Keratinocyte (primary cell): Measurements from ENCODE around the gene COL3A1. TPM values are rescaled to one million over a fixed set of nuclear protein-coding genes. Genes with fewer than 3 reads are reported as not detected.
A peak's percentile ranks its signal among the peaks of the same experiment; 100 is the strongest.

ENCODE experiments used
- DNase-seq: peaks from one replicate; pipeline ENCODE4 v3.0.0-alpha.2; 2011; ENCODE audit warnings: low read depth, missing footprints, low spot score
- FAIRE-seq: peaks from 2 replicates; lab custom pipeline; 2011; peaks lifted over from hg19 to GRCh38; lab: Jason Lieb, UNC
- H2AFZ ChIP-seq: 2 replicates; pipeline ENCODE4 v1.6.0; 2012; ENCODE audit warnings: low read length, control low read depth, inconsistent platforms; ENCODE audit not compliant: control insufficient read depth
- H3K27ac ChIP-seq: 2 replicates; pipeline ENCODE4 v1.5.1; 2011; ENCODE audit warnings: low read length; ENCODE audit not compliant: control insufficient read depth, insufficient read depth
- H3K27me3 ChIP-seq: 3 replicates; pipeline ENCODE4 v1.6.0; 2011; ENCODE audit warnings: low read length; ENCODE audit not compliant: control insufficient read depth, insufficient read depth; ENCODE audit errors: extremely low read depth
- H3K36me3 ChIP-seq, 2 experiments: 2 replicates in 1 of 2; 3 replicates in 1 of 2; pipeline ENCODE4 v1.5.1; 2011; ENCODE audit warnings: low read length in 2 of 2, mild to moderate bottlenecking in 1 of 2; ENCODE audit not compliant: control insufficient read depth in 2 of 2, insufficient read depth in 2 of 2; ENCODE audit errors: extremely low read depth in 1 of 2
- H3K4me1 ChIP-seq: 3 replicates; pipeline ENCODE4 v1.5.1; 2011; ENCODE audit warnings: low read length; ENCODE audit not compliant: control insufficient read depth, insufficient read depth; ENCODE audit errors: extremely low read depth
- H3K4me2 ChIP-seq: 3 replicates; pipeline ENCODE4 v1.6.0; 2011; ENCODE audit warnings: low read depth, low read length; ENCODE audit not compliant: control insufficient read depth, insufficient read depth; ENCODE audit errors: extremely low read depth
- H3K4me3 ChIP-seq, 3 experiments: fragments of 200-600 bp in 1 of 3; sonication (generic) in 1 of 3; 2 replicates in 2 of 3; 3 replicates in 1 of 3; pipeline ENCODE4 v1.5.1; 2011 to 2016; ENCODE audit warnings: low read length in 3 of 3, mild to moderate bottlenecking in 3 of 3, control low read depth in 2 of 3, inconsistent platforms in 1 of 3, low read depth in 1 of 3, mixed read lengths in 1 of 3, mixed run types in 1 of 3, moderate library complexity in 1 of 3; ENCODE audit not compliant: control insufficient read depth in 2 of 3, insufficient read depth in 2 of 3; ENCODE audit errors: extremely low read depth in 1 of 3
- H3K79me2 ChIP-seq: 2 replicates; pipeline ENCODE4 v1.6.0; 2012; ENCODE audit warnings: low read length; ENCODE audit not compliant: control insufficient read depth, insufficient read depth
- H3K9ac ChIP-seq: 3 replicates; pipeline ENCODE4 v1.6.0; 2011; ENCODE audit warnings: low read length; ENCODE audit not compliant: control insufficient read depth, insufficient read depth; ENCODE audit errors: extremely low read depth
- H3K9me1 ChIP-seq: 3 replicates; pipeline ENCODE4 v1.6.0; 2011; ENCODE audit warnings: low read length; ENCODE audit not compliant: control insufficient read depth, insufficient read depth; ENCODE audit errors: extremely low read depth
- H3K9me3 ChIP-seq: 2 replicates; pipeline ENCODE4 v1.5.1; 2012; ENCODE audit warnings: low read depth, low read length; ENCODE audit not compliant: control insufficient read depth
- H4K20me1 ChIP-seq: 3 replicates; pipeline ENCODE4 v1.6.0; 2011; ENCODE audit warnings: low read length; ENCODE audit not compliant: control insufficient read depth, insufficient read depth; ENCODE audit errors: extremely low read depth
- EZH2 ChIP-seq: IDR thresholded peaks from one replicate; pipeline ENCODE4 v1.6.1; 2012; ENCODE audit warnings: inconsistent platforms, mild to moderate bottlenecking, low read length, moderate library complexity
- dilution Hi-C: fragments of 300-500 bp; cut with MboI; formaldehyde crosslinking; loops from one replicate; pipeline ENCODE4 v1.7.0; 2020; ENCODE audit warnings: low sequenced_read_pairs; ENCODE audit not compliant: extremely low pct_ligation_motif_present
- polyA plus RNA-seq, 5 experiments: library from polyadenylated mRNA; depleted of rRNA in 3 of 5; stranded (reverse) in 3 of 5; stranded (forward) in 1 of 5; unstranded in 1 of 5; fragments of >200 nt; gene quantifications; 1 replicate in 1 of 5; 2 replicates in 3 of 5; 3 replicates in 1 of 5; pipeline versions ENCODE4 v1.2.1 to v1.2.3, GENCODE V29; 2011 to 2012; ENCODE audit warnings: missing spikeins in 2 of 5, low read depth in 1 of 5, low replicate concordance in 1 of 5
- TF ChIP-seq, protein P1 (sequence below), 3 experiments: IDR thresholded peaks in 1 of 3; conservative IDR thresholded peaks in 1 of 3; optimal IDR thresholded peaks in 1 of 3; 2 replicates in 2 of 3; 3 replicates in 1 of 3; pipeline versions ENCODE3 to v1.5.1; 2011; ENCODE audit warnings: low read length in 3 of 3, mild to moderate bottlenecking in 3 of 3, moderate library complexity in 2 of 3, control low read depth in 1 of 3, inconsistent platforms in 1 of 3; ENCODE audit not compliant: insufficient read depth in 2 of 3; ENCODE audit errors: extremely low read depth in 1 of 3

The COL3A1 gene
- polyA plus RNA-seq, 1 donor (not counting 4 experiments of a cell fraction or from before 2014, with no cell fraction given), result 0.01 TPM

DNA sequence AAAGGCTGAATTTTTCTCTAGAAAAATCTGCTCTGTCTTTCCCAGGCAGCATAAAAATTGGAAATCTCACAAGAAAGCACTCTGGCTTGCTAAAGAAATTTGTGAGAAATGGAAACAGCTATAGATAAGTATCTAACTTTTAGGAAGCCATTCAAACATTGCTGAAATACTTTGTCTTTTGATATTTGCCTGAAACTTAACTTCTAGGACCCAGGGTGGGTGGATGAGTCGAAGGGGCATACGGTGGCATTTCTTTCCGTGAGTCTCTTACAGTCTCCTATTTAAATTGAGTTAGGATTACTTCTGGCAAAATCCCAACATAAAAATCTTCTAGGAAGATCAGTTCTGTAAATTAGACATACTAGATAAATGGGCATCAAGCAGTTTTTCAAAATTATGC is 532 bp upstream of the COL3A1 start:
- H3K27ac ChIP-seq, result no peak overlapping the region
- no peak overlapping the region for H3K4me2 ChIP-seq
- H3K79me2 ChIP-seq, result no peaks in the 10 kb centered on the region
- H3K9me1 ChIP-seq, result no peaks in the 10 kb centered on the region
- no peaks in the 10 kb centered on the region for H3K27me3 ChIP-seq
- dilution Hi-C loops, result no loop called here
- H2AFZ ChIP-seq, result no peak overlapping the region
- TF ChIP-seq EZH2, result no peak
- TF ChIP-seq, protein P1, sequence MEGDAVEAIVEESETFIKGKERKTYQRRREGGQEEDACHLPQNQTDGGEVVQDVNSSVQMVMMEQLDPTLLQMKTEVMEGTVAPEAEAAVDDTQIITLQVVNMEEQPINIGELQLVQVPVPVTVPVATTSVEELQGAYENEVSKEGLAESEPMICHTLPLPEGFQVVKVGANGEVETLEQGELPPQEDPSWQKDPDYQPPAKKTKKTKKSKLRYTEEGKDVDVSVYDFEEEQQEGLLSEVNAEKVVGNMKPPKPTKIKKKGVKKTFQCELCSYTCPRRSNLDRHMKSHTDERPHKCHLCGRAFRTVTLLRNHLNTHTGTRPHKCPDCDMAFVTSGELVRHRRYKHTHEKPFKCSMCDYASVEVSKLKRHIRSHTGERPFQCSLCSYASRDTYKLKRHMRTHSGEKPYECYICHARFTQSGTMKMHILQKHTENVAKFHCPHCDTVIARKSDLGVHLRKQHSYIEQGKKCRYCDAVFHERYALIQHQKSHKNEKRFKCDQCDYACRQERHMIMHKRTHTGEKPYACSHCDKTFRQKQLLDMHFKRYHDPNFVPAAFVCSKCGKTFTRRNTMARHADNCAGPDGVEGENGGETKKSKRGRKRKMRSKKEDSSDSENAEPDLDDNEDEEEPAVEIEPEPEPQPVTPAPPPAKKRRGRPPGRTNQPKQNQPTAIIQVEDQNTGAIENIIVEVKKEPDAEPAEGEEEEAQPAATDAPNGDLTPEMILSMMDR (optimal IDR thresholded peaks at IDR 0.05 in 1 of 3, IDR thresholded peaks at IDR 0.05 in 1 of 3, conservative IDR thresholded peaks at IDR 0.05 in 1 of 3; ENCODE audit: extremely low read depth in 1 of 3, insufficient read depth in 2 of 3, low read length in 3 of 3), result no peak
- H4K20me1 ChIP-seq, result no peaks in the 10 kb centered on the region
- no peak overlapping the region for H3K9ac ChIP-seq
- no peaks in the 10 kb centered on the region for H3K36me3 ChIP-seq
- H3K9me3 ChIP-seq, result no peaks in the 10 kb centered on the region
- FAIRE-seq (no peak), DNase-seq (no peak)
- H3K4me3 ChIP-seq, result no peak overlapping the region
- H3K4me1 ChIP-seq, result no peaks in the 10 kb centered on the region

DNA sequence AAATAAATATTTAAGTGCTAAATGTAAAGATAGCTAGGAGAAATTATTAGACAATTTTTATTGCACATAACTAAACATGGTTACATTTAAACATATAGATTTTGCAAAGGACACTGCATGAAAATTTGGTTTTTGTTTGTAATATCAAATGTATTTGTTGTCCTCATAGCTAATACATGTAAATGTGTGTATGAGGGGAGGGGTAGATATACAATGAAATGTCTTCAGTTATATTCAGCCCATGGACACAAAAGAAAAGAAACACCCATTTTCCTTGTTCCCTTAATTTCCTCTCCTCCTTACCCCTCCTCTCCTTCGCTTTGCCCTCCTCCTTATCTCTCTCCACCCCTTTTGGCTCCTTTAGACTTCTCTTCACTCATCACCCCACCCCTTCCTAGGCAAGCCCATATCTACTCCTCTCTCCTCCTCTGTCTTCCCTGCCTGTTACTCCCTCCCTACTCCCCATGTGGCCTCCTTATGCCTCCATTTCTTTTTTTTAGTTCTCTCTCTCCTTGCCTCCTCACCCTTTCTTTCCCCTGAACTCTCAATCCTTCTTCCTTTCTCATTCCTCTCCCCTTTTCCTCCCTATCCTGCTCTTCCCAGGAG is 1.4 kb downstream of the COL3A1 start:
- FAIRE-seq (no peak), DNase-seq (no peak)
- Histone ChIP-seq H3K4me1 (no peaks in the 10 kb centered on the region), H3K9me3 (no peaks in the 10 kb centered on the region), H3K4me3 (no peak overlapping the region), H3K36me3 (no peaks in the 10 kb centered on the region), H3K9ac (no peak overlapping the region), H3K27me3 (no peaks in the 10 kb centered on the region), H2AFZ (peak overlapping the region; percentile 5), H3K4me2 (no peak overlapping the region), H3K9me1 (no peaks in the 10 kb centered on the region), H3K27ac (no peak overlapping the region), H3K79me2 (no peaks in the 10 kb centered on the region), H4K20me1 (no peaks in the 10 kb centered on the region)
- dilution Hi-C loops, result loop anchor here (25.0 kb wide), 1 partner anchor 438 kb away; no protein-coding TSS in a partner anchor
- TF ChIP-seq, protein P1 (optimal IDR thresholded peaks at IDR 0.05 in 1 of 3, IDR thresholded peaks at IDR 0.05 in 1 of 3, conservative IDR thresholded peaks at IDR 0.05 in 1 of 3; ENCODE audit: extremely low read depth in 1 of 3, insufficient read depth in 2 of 3, low read length in 3 of 3), result no peak
- no peak for TF ChIP-seq EZH2
